Renal cortex interstitium (tissue), 11 donors: ENCODE data around the gene SDK1. TPM values are rescaled to one million over a fixed set of nuclear protein-coding genes. Genes with fewer than 3 reads are reported as not detected.

Experiments
- DNase-seq, 11 donors: peaks; one replicate each; pipeline ENCODE4 v3.0.0-alpha.2; 2013; ENCODE audit warnings: low read depth in 9 of 11, low spot score in 4 of 11; ENCODE audit errors: extremely low read depth in 1 of 11
- polyA plus RNA-seq, 3 donors: library from polyadenylated mRNA; unstranded; fragments of 120-200 nt; gene quantifications; one replicate each; pipeline ENCODE4 v1.2.1, GENCODE V29; 2013; ENCODE audit not compliant: insufficient read length in 3 of 3

Gene SDK1
- polyA plus RNA-seq, 3 donors = 5.9 to 9.1 (median 7.6) TPM

GRCh38 chr7:4269746-4270145 lies 968.7 kb downstream of the SDK1 start:
- no peak for DNase-seq

- no peak for DNase-seq
Observed at GRCh38 chr7:4270268-4270667, 969.2 kb downstream of the SDK1 start.

- no peak for DNase-seq
Observed at GRCh38 chr7:4270941-4271715, 970.1 kb downstream of the SDK1 start.

GRCh38 chr7:4271716-4272015 lies 970.6 kb downstream of the SDK1 start:
- DNase-seq = no peak

- DNase-seq = no peak
Observed at GRCh38 chr7:4272141-4272540, 971.1 kb downstream of the SDK1 start.

GRCh38 chr7:4273566-4274230 lies 972.6 kb downstream of the SDK1 start:
- DNase-seq = no peak

- DNase-seq = no peak
Observed at GRCh38 chr7:4274286-4274685, 973.2 kb downstream of the SDK1 start.

- DNase-seq = no peak
Observed at GRCh38 chr7:4277936-4278335, 976.9 kb downstream of the SDK1 start.

GRCh38 chr7:4279216-4279615 lies 978.2 kb downstream of the SDK1 start:
- no peak for DNase-seq

- DNase-seq = no peak
Observed at GRCh38 chr7:4281231-4281993, 980.4 kb downstream of the SDK1 start.

GRCh38 chr7:4282434-4283223 lies 981.6 kb downstream of the SDK1 start:
- no peak for DNase-seq

- DNase-seq = no peak
Observed at GRCh38 chr7:4286351-4286750, 985.3 kb downstream of the SDK1 start.

- DNase-seq = no peak
Observed at GRCh38 chr7:4288791-4289394, 987.8 kb downstream of the SDK1 start.

- no peak for DNase-seq
Observed at GRCh38 chr7:4297165-4297917, 996.3 kb downstream of the SDK1 start.

- no peak for DNase-seq
Observed at GRCh38 chr7:4297918-4298219, 996.8 kb downstream of the SDK1 start.

GRCh38 chr7:4299431-4299830 lies 998.4 kb downstream of the SDK1 start:
- DNase-seq = no peak

GRCh38 chr7:4302203-4302905 lies 1001.3 kb downstream of the SDK1 start:
- DNase-seq = no peak
